ENCODE results near the gene JAG1. TPM values are rescaled to one million over a fixed set of nuclear protein-coding genes. Genes with fewer than 3 reads are reported as not detected.

Gene JAG1
- polyA plus RNA-seq, 1 donor (not counting 4 experiments of a cell fraction or from before 2014, with no cell fraction given), result 84.2 TPM

- H3K4me1 ChIP-seq (ENCODE audit: control insufficient read depth, extremely low read depth, insufficient read depth, low read length), result peaks cover 52% of the 10 kb centered on the region
- FAIRE-seq (no peak), DNase-seq (ENCODE audit: low read depth, low spot score) (no peak)
- H4K20me1 ChIP-seq (ENCODE audit: control insufficient read depth, extremely low read depth, insufficient read depth, low read length), result peaks cover 60% of the 10 kb centered on the region
- H3K27me3 ChIP-seq (ENCODE audit: control insufficient read depth, extremely low read depth, insufficient read depth, low read length), result no peaks in the 10 kb centered on the region
- H2AFZ ChIP-seq (ENCODE audit: control insufficient read depth, low read length), result no peak overlapping the region
- dilution Hi-C loops (cut with MboI; ENCODE audit: extremely low pct_ligation_motif_present, low sequenced_read_pairs), result no loop called here
- peak overlapping the region; percentile 94 for H3K27ac ChIP-seq (ENCODE audit: control insufficient read depth, insufficient read depth, low read length)
- peak overlapping the region; percentile 94 to 99 (median 99) for H3K4me3 ChIP-seq (ENCODE audit: control insufficient read depth in 2 of 3, extremely low read depth in 1 of 3, insufficient read depth in 2 of 3, low read depth in 1 of 3, low read length in 3 of 3)
- peak overlapping the region; percentile 97 for H3K9ac ChIP-seq (ENCODE audit: control insufficient read depth, extremely low read depth, insufficient read depth, low read length)
- TF ChIP-seq CTCF (optimal IDR thresholded peaks at IDR 0.05 in 1 of 3, IDR thresholded peaks at IDR 0.05 in 1 of 3, conservative IDR thresholded peaks at IDR 0.05 in 1 of 3; ENCODE audit: extremely low read depth in 1 of 3, insufficient read depth in 2 of 3, low read length in 3 of 3) (no peak), EZH2 (IDR thresholded peaks at IDR 0.05; ENCODE audit: low read length) (no peak)
- peak overlapping the region; percentile 100 for H3K4me2 ChIP-seq (ENCODE audit: control insufficient read depth, extremely low read depth, insufficient read depth, low read depth, low read length)
- peaks cover 24 to 57% of the 10 kb centered on the region in 2 experiments for H3K36me3 ChIP-seq (ENCODE audit: control insufficient read depth in 2 of 2, extremely low read depth in 1 of 2, insufficient read depth in 2 of 2, low read length in 2 of 2)
- peaks cover 3% of the 10 kb centered on the region for H3K9me1 ChIP-seq (ENCODE audit: control insufficient read depth, extremely low read depth, insufficient read depth, low read length)
- no peaks in the 10 kb centered on the region for H3K9me3 ChIP-seq (ENCODE audit: control insufficient read depth, low read depth, low read length)
- H3K79me2 ChIP-seq (ENCODE audit: control insufficient read depth, insufficient read depth, low read length), result peaks cover 88% of the 10 kb centered on the region
Observed at GRCh38 chr20:10669843-10670446, 3.9 kb downstream of the JAG1 start.

DNA sequence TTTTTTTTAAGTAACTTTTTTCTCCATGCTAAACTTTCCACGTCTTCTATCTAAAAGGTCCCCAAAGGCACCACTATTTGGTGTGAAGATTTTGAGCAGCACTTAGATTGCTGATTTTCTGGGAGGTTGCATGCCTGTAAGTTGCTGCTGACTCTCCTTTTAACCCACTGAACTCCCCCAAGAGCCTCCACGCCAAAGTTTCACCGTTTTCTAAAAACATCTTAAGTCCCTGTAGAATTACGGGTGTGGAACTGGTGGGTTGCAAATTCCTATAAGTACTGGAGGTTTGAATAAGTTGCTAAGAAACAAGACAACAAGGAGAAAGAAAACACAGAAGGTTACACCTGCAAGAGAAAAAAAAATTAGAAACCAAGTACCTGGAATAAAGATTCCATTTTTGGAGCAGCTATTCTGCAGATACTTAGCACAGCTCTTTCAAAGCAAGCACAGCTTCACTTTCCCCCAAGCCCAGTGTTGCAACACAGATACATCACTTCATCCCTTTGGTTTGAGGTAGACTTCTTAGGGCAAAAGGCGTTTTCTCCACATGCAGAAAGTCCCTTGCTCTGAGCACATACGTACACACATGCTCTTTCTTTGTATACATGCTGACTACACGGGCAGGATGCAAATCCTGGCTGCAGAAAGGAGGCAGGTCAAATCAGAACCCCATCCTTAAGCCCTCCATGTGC lies 5.0 kb downstream of the JAG1 start:
- Histone ChIP-seq H3K9me1 (ENCODE audit: control insufficient read depth, extremely low read depth, insufficient read depth, low read length) (peaks cover 3% of the 10 kb centered on the region), H3K4me1 (ENCODE audit: control insufficient read depth, extremely low read depth, insufficient read depth, low read length) (peaks cover 64% of the 10 kb centered on the region), H3K4me3 (ENCODE audit: control insufficient read depth in 2 of 3, extremely low read depth in 1 of 3, insufficient read depth in 2 of 3, low read depth in 1 of 3, low read length in 3 of 3) (peak overlapping the region; percentile 6 to 99 (median 99)), H2AFZ (ENCODE audit: control insufficient read depth, low read length) (no peak overlapping the region), H3K4me2 (ENCODE audit: control insufficient read depth, extremely low read depth, insufficient read depth, low read depth, low read length) (peak overlapping the region; percentile 100), H3K9me3 (ENCODE audit: control insufficient read depth, low read depth, low read length) (no peaks in the 10 kb centered on the region), H3K79me2 (ENCODE audit: control insufficient read depth, insufficient read depth, low read length) (peaks cover 99% of the 10 kb centered on the region), H4K20me1 (ENCODE audit: control insufficient read depth, extremely low read depth, insufficient read depth, low read length) (peaks cover 70% of the 10 kb centered on the region), H3K27ac (ENCODE audit: control insufficient read depth, insufficient read depth, low read length) (peak overlapping the region; percentile 94), H3K27me3 (ENCODE audit: control insufficient read depth, extremely low read depth, insufficient read depth, low read length) (no peaks in the 10 kb centered on the region), H3K9ac (ENCODE audit: control insufficient read depth, extremely low read depth, insufficient read depth, low read length) (peak overlapping the region; percentile 97), H3K36me3 (ENCODE audit: control insufficient read depth in 2 of 2, extremely low read depth in 1 of 2, insufficient read depth in 2 of 2, low read length in 2 of 2) (peaks cover 25 to 65% of the 10 kb centered on the region in 2 experiments)
- dilution Hi-C loops (cut with MboI; ENCODE audit: extremely low pct_ligation_motif_present, low sequenced_read_pairs), result no loop called here
- TF ChIP-seq CTCF (optimal IDR thresholded peaks at IDR 0.05 in 1 of 3, IDR thresholded peaks at IDR 0.05 in 1 of 3, conservative IDR thresholded peaks at IDR 0.05 in 1 of 3; ENCODE audit: extremely low read depth in 1 of 3, insufficient read depth in 2 of 3, low read length in 3 of 3) (no peak), EZH2 (IDR thresholded peaks at IDR 0.05; ENCODE audit: low read length) (no peak)
- FAIRE-seq, result no peak
- no peak for DNase-seq (ENCODE audit: low read depth, low spot score)
